A204.1 (cell line): ENCODE measurements around the gene DDX46.
"Not testable (repeated sequence)": the region's sequence is repeated elsewhere in the genome, so short reads cannot be mapped to it uniquely, and the experiment has no call there.

Source experiments
- FAIRE-seq: peaks from 2 replicates; lab custom pipeline; 2012; peaks lifted over from hg19 to GRCh38; lab: Jason Lieb, UNC

Gene DDX46

GRCh38 chr5:134758504-134759341 is at the start of gene DDX46:
DDX46 (plus strand) TSS chr5:134758779; CDS start chr5:134758939, 160 bp downstream.
- no peak for FAIRE-seq

DNA sequence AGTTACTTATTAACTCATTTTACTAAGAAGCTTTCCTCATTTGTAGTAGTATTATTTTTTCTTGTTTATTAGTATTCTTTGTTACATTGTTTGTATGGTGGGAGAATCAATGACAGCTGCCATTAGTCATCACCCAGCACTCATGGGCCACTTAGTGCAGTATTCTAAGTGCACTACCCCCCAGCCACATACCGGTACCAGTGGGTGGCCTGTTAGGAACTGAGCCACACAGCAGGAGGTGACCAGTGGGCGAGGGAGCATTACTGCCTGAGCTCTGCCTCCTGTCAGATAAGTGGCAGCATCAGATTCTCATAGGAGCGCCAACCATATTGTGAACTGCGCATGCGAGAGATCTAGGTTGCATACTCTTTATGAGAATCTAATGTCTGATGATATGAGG is 44.5 kb upstream of the DDX46 start:
- no peak for FAIRE-seq

- no peak for FAIRE-seq
Observed at GRCh38 chr5:134714541-134714940, 44.0 kb upstream of the DDX46 start.

- FAIRE-seq: not testable (repeated sequence)
Observed at GRCh38 chr5:134715466-134715865, 43.1 kb upstream of the DDX46 start.

DNA sequence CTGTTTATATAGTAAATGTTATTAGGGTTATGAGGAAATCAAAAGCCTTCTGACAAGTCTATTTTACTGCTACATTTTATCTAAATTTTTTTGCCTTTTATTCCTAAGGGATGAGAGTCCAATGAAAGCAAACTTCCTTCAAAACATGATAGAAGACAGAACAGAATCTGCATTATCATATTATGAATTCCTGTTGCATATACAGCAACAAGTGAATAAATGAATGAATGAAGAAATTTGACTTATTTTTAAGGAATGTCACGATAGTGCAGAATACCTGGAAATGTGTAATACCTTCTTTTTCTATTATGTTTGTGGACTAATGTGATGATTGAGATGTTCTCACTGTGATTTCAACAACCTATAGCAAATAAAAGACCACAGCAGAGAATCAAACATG is 33.7 kb upstream of the DDX46 start:
- no peak for FAIRE-seq

GRCh38 chr5:134732819-134733218 is 25.8 kb upstream of the DDX46 start:
- no peak for FAIRE-seq

DNA sequence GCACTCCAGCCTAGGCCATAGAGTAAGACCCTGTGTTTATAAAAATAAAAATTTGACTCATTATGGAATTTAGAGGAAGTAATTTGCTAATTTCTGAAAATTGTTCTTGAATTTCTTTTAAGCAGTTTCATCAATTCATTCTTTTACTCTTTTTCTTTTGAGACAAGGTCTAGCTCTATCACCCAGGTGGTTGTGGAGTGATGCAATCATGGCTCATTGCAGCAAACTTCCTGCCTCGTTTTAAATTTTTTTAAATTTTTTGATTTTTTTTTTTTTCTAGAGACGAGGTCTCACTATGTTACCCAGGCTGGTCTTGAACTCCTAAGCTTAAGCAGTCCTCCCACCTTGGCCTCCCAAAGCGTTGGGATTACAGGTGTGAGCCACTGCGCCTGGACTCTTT is 23.3 kb upstream of the DDX46 start:
- FAIRE-seq: no peak

DNA sequence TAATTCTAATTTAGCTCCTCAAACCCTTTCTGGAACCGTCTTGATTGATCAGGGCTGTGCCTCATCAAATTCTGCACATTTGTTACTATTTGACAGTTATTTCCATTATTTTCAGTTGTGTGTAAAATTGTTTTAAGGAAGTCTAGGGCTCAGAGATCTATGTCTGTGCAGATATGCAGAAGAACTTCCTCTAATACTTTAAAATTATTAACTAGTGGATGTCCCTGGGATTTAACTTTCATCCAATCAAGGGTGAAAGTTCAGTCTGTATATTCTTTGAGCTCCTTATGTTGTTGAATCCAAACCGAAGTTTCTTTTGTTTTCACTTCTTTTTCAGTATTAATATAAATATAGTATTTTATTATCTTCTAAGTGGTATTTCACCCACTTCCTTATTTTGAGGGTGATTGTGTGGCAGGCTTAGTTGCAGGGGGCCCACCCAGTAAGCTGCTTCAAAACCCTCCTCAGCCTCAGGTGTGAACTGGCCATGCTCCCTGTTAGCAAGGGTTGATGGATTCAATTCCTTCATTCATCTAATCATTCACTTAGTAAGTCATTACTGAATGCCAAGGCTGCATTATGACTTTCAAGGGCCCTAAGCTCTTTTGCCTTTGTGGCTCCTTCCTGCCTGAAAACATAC is 22.3 kb upstream of the DDX46 start:
- no peak for FAIRE-seq

GRCh38 chr5:134738133-134738962 is 20.2 kb upstream of the DDX46 start, which contains the start of gene CAMLG:
CAMLG (plus strand) TSS chr5:134738548; CDS start chr5:134738621, 73 bp downstream.
- peak; percentile 32 for FAIRE-seq

GRCh38 chr5:134738963-134739661 is 19.5 kb upstream of the DDX46 start:
- no peak for FAIRE-seq

DNA sequence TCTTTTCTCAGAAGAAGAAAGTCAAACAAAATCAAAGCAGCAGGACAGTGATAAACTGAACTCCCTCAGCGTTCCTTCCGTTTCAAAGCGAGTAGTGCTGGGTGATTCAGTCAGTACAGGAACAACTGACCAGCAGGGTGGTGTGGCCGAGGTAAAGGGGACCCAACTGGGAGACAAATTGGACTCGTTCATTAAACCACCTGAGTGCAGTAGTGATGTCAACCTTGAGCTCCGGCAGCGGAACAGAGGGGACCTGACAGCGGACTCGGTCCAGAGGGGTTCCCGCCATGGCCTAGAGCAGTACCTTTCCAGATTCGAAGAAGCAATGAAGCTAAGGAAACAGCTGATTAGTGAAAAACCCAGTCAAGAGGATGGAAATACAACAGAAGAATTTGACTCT is 17.5 kb upstream of the DDX46 start:
- no peak for FAIRE-seq

DNA sequence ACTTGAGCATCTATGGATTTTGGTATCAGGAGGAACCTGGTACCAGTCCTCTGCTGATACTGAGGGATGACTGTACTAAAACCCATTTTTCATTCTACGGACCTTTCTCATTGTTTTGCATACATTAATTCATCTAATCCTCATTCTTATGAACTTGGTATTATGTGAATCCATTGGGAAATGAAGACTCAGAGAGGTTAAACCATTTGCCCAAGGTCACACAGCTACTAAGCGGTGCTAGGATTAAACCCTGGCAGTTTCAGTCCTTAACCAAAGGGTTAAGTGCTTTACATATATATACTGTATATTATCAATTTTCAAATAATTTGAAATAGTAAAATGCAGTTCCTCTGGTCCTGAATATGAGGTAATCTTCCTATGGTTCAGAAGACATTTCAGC is 16.4 kb upstream of the DDX46 start:
- no peak for FAIRE-seq

DNA sequence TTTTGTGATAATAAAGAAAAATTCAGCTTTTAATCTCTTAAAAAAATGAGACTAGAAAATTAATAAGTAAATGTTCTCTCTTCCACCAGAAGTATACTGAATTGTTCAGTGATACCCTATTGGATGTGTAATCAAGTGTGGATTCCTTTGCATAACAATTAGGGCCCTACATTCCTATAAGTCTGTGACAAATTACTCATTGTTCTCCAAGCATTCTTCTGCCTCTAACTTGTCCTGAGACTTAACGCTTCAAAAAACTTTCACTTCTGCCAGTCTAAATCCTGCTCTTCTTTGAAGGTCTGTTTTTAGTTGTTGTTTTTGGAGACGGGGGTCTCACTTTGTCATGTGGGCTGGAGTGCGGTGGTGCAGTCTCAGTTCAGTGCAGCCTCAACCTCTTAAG is 9.2 kb upstream of the DDX46 start:
- FAIRE-seq: no peak

DNA sequence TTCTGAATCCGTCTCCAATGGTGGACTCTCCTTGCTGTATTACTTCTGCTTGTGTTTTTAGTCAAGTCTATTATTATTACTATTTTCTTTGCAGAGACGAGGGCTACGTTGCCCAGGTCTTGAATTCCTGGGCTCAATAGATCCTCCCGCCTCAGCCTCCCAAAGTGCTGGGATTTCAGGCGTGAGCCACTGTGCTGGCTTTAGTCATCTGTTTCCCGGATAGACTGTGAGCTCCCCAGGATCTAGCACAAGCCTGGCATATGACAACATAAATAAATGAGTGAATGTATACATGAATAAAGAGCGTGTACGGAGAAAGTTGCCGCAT is 439 bp upstream of the DDX46 start:
- FAIRE-seq: no peak

- FAIRE-seq: not testable (repeated sequence)
Observed at GRCh38 chr5:134767528-134768291, 9.1 kb downstream of the DDX46 start.

DNA sequence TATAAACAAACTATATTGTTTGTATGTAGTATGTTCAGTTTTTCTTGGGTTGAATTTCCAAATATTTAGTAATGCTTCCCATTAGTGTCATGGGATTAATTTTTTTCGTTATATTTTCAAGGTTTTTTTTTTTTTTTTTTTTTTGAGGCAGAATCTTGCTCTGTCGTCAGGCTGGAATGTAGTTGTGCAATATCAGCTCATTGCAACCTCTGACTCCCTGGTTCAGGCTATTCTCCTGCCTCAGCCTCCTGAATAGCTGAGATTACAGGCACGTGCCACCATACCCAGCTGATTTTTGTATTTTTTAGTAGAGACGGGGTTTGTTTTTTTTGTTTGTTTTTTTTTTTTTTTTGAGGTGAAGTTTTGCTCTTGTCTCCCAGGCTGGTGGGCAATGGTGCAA is 10.6 kb downstream of the DDX46 start:
- no peak for FAIRE-seq

- FAIRE-seq: no peak
Observed at GRCh38 chr5:134772461-134773125, 14.0 kb downstream of the DDX46 start.

- no peak for FAIRE-seq
Observed at GRCh38 chr5:134777366-134777765, 18.8 kb downstream of the DDX46 start.

- FAIRE-seq: no peak
Observed at GRCh38 chr5:134784241-134784920, 25.8 kb downstream of the DDX46 start.

DNA sequence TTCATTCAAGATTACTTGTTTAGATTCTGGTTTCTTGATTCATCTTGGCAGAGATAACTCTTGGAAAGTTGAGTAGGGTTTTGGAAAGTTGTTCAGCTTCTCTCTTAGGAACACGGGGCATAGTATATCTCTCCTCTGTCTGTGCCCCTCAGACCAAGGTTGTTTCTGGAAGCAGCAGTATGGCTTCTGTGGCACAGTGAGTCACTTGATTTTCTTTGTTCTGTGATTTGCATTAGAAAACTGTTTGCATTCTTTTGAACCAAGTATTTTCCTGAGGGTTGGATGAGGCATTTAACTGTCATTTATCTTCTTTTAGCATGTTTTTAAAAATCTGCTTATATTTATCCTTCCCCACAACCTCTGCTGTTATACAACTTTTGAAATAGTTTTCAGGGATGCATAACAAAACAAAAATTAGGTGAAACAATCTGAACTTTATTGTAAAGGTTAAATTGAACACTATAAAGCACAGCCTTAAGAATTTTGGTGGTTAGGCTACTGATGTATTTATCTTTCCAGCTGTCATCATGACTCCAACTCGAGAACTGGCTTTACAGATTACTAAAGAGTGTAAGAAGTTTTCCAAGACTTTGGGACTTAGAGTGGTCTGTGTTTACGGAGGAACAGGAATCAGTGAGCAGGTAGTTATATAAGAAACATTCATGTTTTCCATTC is 26.5 kb downstream of the DDX46 start:
- no peak for FAIRE-seq
